HepG2 (cell line): ENCODE data around the gene FAM219A. TPM values are rescaled to one million over a fixed set of nuclear protein-coding genes. Genes with fewer than 3 reads are reported as not detected.

Experiments used
- EED ChIP-seq: sonication (generic); formaldehyde crosslinking; IDR thresholded peaks from 2 replicates; pipeline ENCODE4 v1.5.0; 2020; ENCODE audit warnings: mild to moderate bottlenecking, missing genetic modification reagents
- EHMT2 ChIP-seq: fragments of 200-600 bp; sonication (generic); IDR thresholded peaks from 2 replicates; pipeline ENCODE4 v1.7.0; 2017; ENCODE audit warnings: antibody characterized with exemption, low read depth, low read length, borderline replicate concordance
- FOXO1 ChIP-seq: sonication (generic); formaldehyde crosslinking; IDR thresholded peaks from 2 replicates; pipeline ENCODE4 v1.4.0; 2020; ENCODE audit warnings: missing genetic modification reagents
- PHF8 ChIP-seq: sonication (generic); formaldehyde crosslinking; IDR thresholded peaks from 2 replicates; pipeline ENCODE4 v1.5.0; 2020; ENCODE audit warnings: missing genetic modification reagents
- PTBP1 ChIP-seq: fragments of 200-400 bp; formaldehyde crosslinking; IDR thresholded peaks from 2 replicates; pipeline ENCODE4 v1.6.1; 2018; ENCODE audit warnings: low read length, low read depth; ENCODE audit not compliant: poor library complexity, severe bottlenecking
- SALL1 ChIP-seq: sonication (generic); formaldehyde crosslinking; IDR thresholded peaks from 2 replicates; pipeline ENCODE4 v1.8.0; 2022; ENCODE audit warnings: mild to moderate bottlenecking, missing genetic modification reagents
- ZFAT ChIP-seq: sonication (generic); formaldehyde crosslinking; conservative IDR thresholded peaks from 2 replicates; pipeline ENCODE4 v1.8.1; 2023; ENCODE audit warnings: missing genetic modification reagents, inconsistent platforms
- ZNF12 ChIP-seq: sonication (generic); formaldehyde crosslinking; IDR thresholded peaks from 2 replicates; pipeline ENCODE4 v1.5.0; 2020; ENCODE audit warnings: missing genetic modification reagents
- ZNF432 ChIP-seq: sonication (generic); formaldehyde crosslinking; IDR thresholded peaks from 2 replicates; pipeline ENCODE4 v1.5.0; 2020; ENCODE audit warnings: missing genetic modification reagents, mild to moderate bottlenecking, borderline replicate concordance
- ZNF792 ChIP-seq: IDR thresholded peaks from 2 replicates; pipeline ENCODE4 v1.6.1; 2016
- polyA plus RNA-seq, 8 experiments: library from polyadenylated mRNA; depleted of rRNA in 3 of 8; stranded (reverse) in 7 of 8; unstranded in 1 of 8; fragments of >200 nt; fragmentation: Illumina TruSeq in 4 of 8; extraction: Trizol in 4 of 8; gene quantifications; 2 replicates each; pipeline versions ENCODE4 v1.2.1 to v1.2.3, GENCODE V29; 2011 to 2016; ENCODE audit warnings: low read depth in 4 of 8, missing spikeins in 1 of 8, mixed read lengths in 1 of 8; ENCODE audit not compliant: insufficient read depth in 1 of 8
- total RNA-seq, 5 experiments: library from RNA; depleted of rRNA; stranded (reverse); fragments of >200 nt; fragmentation: Illumina TruSeq; extraction: Trizol; gene quantifications; 2 replicates each; pipeline ENCODE4 v1.2.3, GENCODE V29; 2016; ENCODE audit warnings: low read depth in 1 of 5
- TF ChIP-seq, protein P1 (sequence below): sonication (generic); IDR thresholded peaks from 2 replicates; pipeline ENCODE4 v1.6.1; 2016; ENCODE audit warnings: low read depth, borderline replicate concordance
- TF ChIP-seq, protein P2 (sequence below): sonication (generic); formaldehyde crosslinking; IDR thresholded peaks from 2 replicates; pipeline ENCODE4 v1.4.0; 2020; ENCODE audit warnings: missing genetic modification reagents
- TF ChIP-seq, protein P3 (sequence below): sonication (generic); formaldehyde crosslinking; IDR thresholded peaks from 2 replicates; pipeline ENCODE4 v1.4.0; 2020; ENCODE audit warnings: missing genetic modification reagents, borderline replicate concordance

FAM219A gene
- total and polyA plus RNA-seq, 2 of the 13 experiments (the other 11 are each of a cell fraction or from before 2014, with no cell fraction given), result 3.9 to 6.4 TPM

DNA sequence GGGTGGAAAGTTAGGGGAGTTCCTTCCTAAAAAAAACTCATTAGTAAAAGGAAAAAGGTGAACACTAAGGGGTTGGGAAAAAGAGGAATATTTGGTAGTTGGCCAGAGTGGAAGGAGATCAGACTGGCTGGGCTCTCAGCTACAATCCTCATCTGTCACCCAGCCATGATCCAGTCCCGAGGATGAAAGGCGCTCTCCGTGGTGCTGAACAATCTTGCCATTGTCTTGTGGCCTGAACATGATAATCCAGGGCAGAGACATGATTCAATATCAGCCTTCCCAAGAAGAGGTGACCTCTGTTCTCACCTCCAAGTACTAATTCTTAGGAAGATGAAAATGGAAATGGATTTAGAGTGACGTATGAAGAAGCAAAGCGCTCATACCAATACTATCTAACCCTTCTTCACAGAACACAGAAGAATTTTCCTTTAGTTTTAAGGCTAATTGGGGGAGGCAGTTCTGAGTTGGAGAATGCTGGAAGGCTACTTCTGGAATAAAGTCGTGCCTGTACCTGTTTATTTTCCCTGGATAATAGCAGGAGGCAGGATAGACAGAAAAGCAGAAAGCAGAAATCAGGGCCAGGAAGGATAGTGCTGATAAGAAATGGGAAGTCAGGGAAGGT, 45.0 kb downstream of the FAM219A start (continued):
- TF ChIP-seq ZFAT (CRISPR knock-in tag), result no peak
- 0 out of 2 replicates have a peak, but pooled peaks have one; percentile 56 for TF ChIP-seq ZNF792 (CRISPR knock-in tag)
- no peak for TF ChIP-seq PHF8 (CRISPR knock-in tag)
- peak; percentile 28; the same call in 1 of the 2 replicates for TF ChIP-seq SALL1
- TF ChIP-seq, protein P1, sequence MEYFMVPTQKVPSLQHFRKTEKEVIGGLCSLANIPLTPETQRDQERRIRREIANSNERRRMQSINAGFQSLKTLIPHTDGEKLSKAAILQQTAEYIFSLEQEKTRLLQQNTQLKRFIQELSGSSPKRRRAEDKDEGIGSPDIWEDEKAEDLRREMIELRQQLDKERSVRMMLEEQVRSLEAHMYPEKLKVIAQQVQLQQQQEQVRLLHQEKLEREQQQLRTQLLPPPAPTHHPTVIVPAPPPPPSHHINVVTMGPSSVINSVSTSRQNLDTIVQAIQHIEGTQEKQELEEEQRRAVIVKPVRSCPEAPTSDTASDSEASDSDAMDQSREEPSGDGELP, result no peak
- TF ChIP-seq, protein P2, sequence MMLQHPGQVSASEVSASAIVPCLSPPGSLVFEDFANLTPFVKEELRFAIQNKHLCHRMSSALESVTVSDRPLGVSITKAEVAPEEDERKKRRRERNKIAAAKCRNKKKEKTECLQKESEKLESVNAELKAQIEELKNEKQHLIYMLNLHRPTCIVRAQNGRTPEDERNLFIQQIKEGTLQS (CRISPR knock-in tag), result no peak
- no peak for TF ChIP-seq FOXO1
- TF ChIP-seq ZNF12 (CRISPR knock-in tag), result no peak
- peak; percentile 84; the same call in 1 of the 2 replicates for TF ChIP-seq EHMT2
- TF ChIP-seq PTBP1, result no peak
- no peak for TF ChIP-seq EED (CRISPR knock-in tag)
- TF ChIP-seq, protein P3, sequence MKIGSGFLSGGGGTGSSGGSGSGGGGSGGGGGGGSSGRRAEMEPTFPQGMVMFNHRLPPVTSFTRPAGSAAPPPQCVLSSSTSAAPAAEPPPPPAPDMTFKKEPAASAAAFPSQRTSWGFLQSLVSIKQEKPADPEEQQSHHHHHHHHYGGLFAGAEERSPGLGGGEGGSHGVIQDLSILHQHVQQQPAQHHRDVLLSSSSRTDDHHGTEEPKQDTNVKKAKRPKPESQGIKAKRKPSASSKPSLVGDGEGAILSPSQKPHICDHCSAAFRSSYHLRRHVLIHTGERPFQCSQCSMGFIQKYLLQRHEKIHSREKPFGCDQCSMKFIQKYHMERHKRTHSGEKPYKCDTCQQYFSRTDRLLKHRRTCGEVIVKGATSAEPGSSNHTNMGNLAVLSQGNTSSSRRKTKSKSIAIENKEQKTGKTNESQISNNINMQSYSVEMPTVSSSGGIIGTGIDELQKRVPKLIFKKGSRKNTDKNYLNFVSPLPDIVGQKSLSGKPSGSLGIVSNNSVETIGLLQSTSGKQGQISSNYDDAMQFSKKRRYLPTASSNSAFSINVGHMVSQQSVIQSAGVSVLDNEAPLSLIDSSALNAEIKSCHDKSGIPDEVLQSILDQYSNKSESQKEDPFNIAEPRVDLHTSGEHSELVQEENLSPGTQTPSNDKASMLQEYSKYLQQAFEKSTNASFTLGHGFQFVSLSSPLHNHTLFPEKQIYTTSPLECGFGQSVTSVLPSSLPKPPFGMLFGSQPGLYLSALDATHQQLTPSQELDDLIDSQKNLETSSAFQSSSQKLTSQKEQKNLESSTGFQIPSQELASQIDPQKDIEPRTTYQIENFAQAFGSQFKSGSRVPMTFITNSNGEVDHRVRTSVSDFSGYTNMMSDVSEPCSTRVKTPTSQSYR, result peak; percentile 18; the same call in 1 of the 2 replicates
- no peak for TF ChIP-seq ZNF432 (CRISPR knock-in tag)
